ENCODE results near the gene GRID1.
"Not testable (repeated sequence)": the region's sequence is repeated elsewhere in the genome, so short reads cannot be mapped to it uniquely, and the experiment has no call there.

Gene GRID1

GRCh38 chr10:86392723-86393094, 26.1 kb upstream of the GRID1 start:
- H3K4me3 ChIP-seq (ENCODE audit: low read depth, low read length): no peak overlapping the region
- no peak for TF ChIP-seq CTCF (IDR thresholded peaks at IDR 0.05; ENCODE audit: control insufficient read depth, extremely low read depth, insufficient read depth)
- no peak for DNase-seq (ENCODE audit: low read depth)

- H3K4me3 ChIP-seq (ENCODE audit: low read depth, low read length): no peak overlapping the region
- no peak for DNase-seq (ENCODE audit: low read depth)
- TF ChIP-seq CTCF (IDR thresholded peaks at IDR 0.05; ENCODE audit: control insufficient read depth, extremely low read depth, insufficient read depth): no peak
Measured at GRCh38 chr10:86391986-86392722, 25.6 kb upstream of the GRID1 start.

- no peak for TF ChIP-seq CTCF (IDR thresholded peaks at IDR 0.05; ENCODE audit: control insufficient read depth, extremely low read depth, insufficient read depth)
- DNase-seq (ENCODE audit: low read depth): no peak
- no peak overlapping the region for H3K4me3 ChIP-seq (ENCODE audit: low read depth, low read length)
Measured at GRCh38 chr10:86391236-86391840, 24.7 kb upstream of the GRID1 start.

GRCh38 chr10:86390337-86391120, 23.9 kb upstream of the GRID1 start:
- TF ChIP-seq CTCF (IDR thresholded peaks at IDR 0.05; ENCODE audit: control insufficient read depth, extremely low read depth, insufficient read depth): no peak
- H3K4me3 ChIP-seq (ENCODE audit: low read depth, low read length): no peak overlapping the region
- DNase-seq (ENCODE audit: low read depth): no peak

GRCh38 chr10:86389441-86390193, 23.0 kb upstream of the GRID1 start:
- no peak overlapping the region for H3K4me3 ChIP-seq (ENCODE audit: low read depth, low read length)
- no peak for TF ChIP-seq CTCF (IDR thresholded peaks at IDR 0.05; ENCODE audit: control insufficient read depth, extremely low read depth, insufficient read depth)
- no peak for DNase-seq (ENCODE audit: low read depth)

GRCh38 chr10:86389109-86389440, 22.5 kb upstream of the GRID1 start:
- DNase-seq (ENCODE audit: low read depth); H3K4me3 ChIP-seq (ENCODE audit: low read depth, low read length): not testable (repeated sequence)
